ENCODE results near the gene PHF2.

GRCh38 chr9:93593144-93593658 is 16.8 kb downstream of the PHF2 start:
- TF ChIP-seq POLR2A (IDR thresholded peaks at IDR 0.05; ENCODE audit: low read length): no peak
- TF ChIP-seq GATA1 (IDR thresholded peaks at IDR 0.05; ENCODE audit: low read depth, low read length): no peak
